Measurements from ENCODE around the gene SH2D5. TPM values are rescaled to one million over a fixed set of nuclear protein-coding genes. Genes with fewer than 3 reads are reported as not detected.

Gene SH2D5
- total and polyA plus RNA-seq, 2 experiments from 2014 or later, result 0.53 to 1.1 TPM

- no peak for TF ChIP-seq EZH2 (IDR thresholded peaks at IDR 0.05; ENCODE audit: borderline replicate concordance)
- TF ChIP-seq EZH2phosphoT487 (IDR thresholded peaks at IDR 0.05; ENCODE audit: low read depth, severe bottlenecking, unreplicated experiment), result no peak
- TF ChIP-seq CTCF (IDR thresholded peaks at IDR 0.05; ENCODE audit: poor library complexity), result no peak
- H3K9me3 ChIP-seq (ENCODE audit: low read depth), result no peaks in the 10 kb centered on the region
- H3K36me3 ChIP-seq (replicated peaks; ENCODE audit: insufficient read depth, low read depth), result no peaks in the 10 kb centered on the region
- DNase-seq (ENCODE audit: low spot score), result no peak
- peaks cover 12% of the 10 kb centered on the region for H3K4me1 ChIP-seq (ENCODE audit: insufficient read depth)
- no peak overlapping the region for H3K4me3 ChIP-seq
- 93% methylated on average over 5 of the region's 5 CpGs for WGBS (ENCODE audit: low lambda C conversion rate, missing lambda C conversion rate)
- no peak overlapping the region for H3K27ac ChIP-seq
- H3K9me2 ChIP-seq (replicated peaks; ENCODE audit: insufficient read depth), result no peaks in the 10 kb centered on the region
- no peaks in the 10 kb centered on the region for H3K27me3 ChIP-seq
- no peaks in the 10 kb centered on the region for H4K20me1 ChIP-seq (ENCODE audit: insufficient read depth, poor library complexity, severe bottlenecking)
- no peak overlapping the region for H2AFZ ChIP-seq
- H3K79me2 ChIP-seq, result no peaks in the 10 kb centered on the region
- H3K4me2 ChIP-seq, result no peak overlapping the region
Measured at GRCh38 chr1:20701847-20702246, 30.7 kb downstream of the SH2D5 start.

DNA sequence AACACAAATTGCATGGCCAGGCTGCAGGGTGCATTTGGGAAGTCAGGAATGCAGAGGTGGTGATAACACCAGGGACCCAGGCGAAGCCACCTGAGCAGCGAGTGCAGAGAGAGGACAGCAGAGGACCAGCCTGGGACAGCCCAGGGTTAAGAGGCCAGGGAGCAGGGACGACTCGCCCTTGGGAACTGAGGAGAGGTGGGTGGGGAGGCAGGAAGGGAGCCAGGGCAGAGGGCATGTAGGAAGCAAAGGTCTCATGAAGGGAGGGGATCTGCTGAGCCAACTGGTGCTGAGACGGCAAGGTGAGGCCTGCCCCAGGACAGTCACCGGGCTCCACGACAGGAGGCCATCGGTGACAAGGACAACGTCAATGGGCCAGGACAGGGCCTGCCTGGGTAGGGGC lies 31.1 kb downstream of the SH2D5 start:
- Histone ChIP-seq H3K27ac (no peak overlapping the region), H3K36me3 (replicated peaks; ENCODE audit: insufficient read depth, low read depth) (no peaks in the 10 kb centered on the region), H4K20me1 (ENCODE audit: insufficient read depth, poor library complexity, severe bottlenecking) (no peaks in the 10 kb centered on the region), H3K4me3 (no peak overlapping the region), H3K9me3 (ENCODE audit: low read depth) (no peaks in the 10 kb centered on the region), H3K9me2 (replicated peaks; ENCODE audit: insufficient read depth) (no peaks in the 10 kb centered on the region), H2AFZ (no peak overlapping the region), H3K79me2 (no peaks in the 10 kb centered on the region), H3K4me2 (no peak overlapping the region), H3K4me1 (ENCODE audit: insufficient read depth) (peaks cover 12% of the 10 kb centered on the region), H3K27me3 (no peaks in the 10 kb centered on the region)
- 86% methylated on average over 9 of the region's 9 CpGs for WGBS (ENCODE audit: low lambda C conversion rate, missing lambda C conversion rate)
- TF ChIP-seq EZH2phosphoT487 (IDR thresholded peaks at IDR 0.05; ENCODE audit: low read depth, severe bottlenecking, unreplicated experiment) (no peak), CTCF (IDR thresholded peaks at IDR 0.05; ENCODE audit: poor library complexity) (no peak), EZH2 (IDR thresholded peaks at IDR 0.05; ENCODE audit: borderline replicate concordance) (no peak)
- DNase-seq (ENCODE audit: low spot score), result no peak

GRCh38 chr1:20700636-20701215 lies 31.8 kb downstream of the SH2D5 start:
- Histone ChIP-seq H2AFZ (no peak overlapping the region), H3K27ac (no peak overlapping the region), H3K9me2 (replicated peaks; ENCODE audit: insufficient read depth) (no peaks in the 10 kb centered on the region), H3K4me1 (ENCODE audit: insufficient read depth) (peaks cover 12% of the 10 kb centered on the region), H3K4me3 (no peak overlapping the region), H3K36me3 (replicated peaks; ENCODE audit: insufficient read depth, low read depth) (no peaks in the 10 kb centered on the region), H4K20me1 (ENCODE audit: insufficient read depth, poor library complexity, severe bottlenecking) (no peaks in the 10 kb centered on the region), H3K9me3 (ENCODE audit: low read depth) (no peaks in the 10 kb centered on the region), H3K79me2 (no peaks in the 10 kb centered on the region), H3K27me3 (no peaks in the 10 kb centered on the region), H3K4me2 (no peak overlapping the region)
- DNase-seq (ENCODE audit: low spot score), result no peak
- no peak for TF ChIP-seq EZH2 (IDR thresholded peaks at IDR 0.05; ENCODE audit: borderline replicate concordance)
- no peak for TF ChIP-seq CTCF (IDR thresholded peaks at IDR 0.05; ENCODE audit: poor library complexity)
- no peak for TF ChIP-seq EZH2phosphoT487 (IDR thresholded peaks at IDR 0.05; ENCODE audit: low read depth, severe bottlenecking, unreplicated experiment)
- 90% methylated on average over 17 of the region's 17 CpGs for WGBS (ENCODE audit: low lambda C conversion rate, missing lambda C conversion rate)

Measured in hepatocyte (in vitro differentiated cells).